IMR-90 (cell line): Measurements from ENCODE around the gene ADAMTS17. TPM values are rescaled to one million over a fixed set of nuclear protein-coding genes. Genes with fewer than 3 reads are reported as not detected.

Experiments used
- ATAC-seq: fragments of 200-7000 bp; cut with Tn5 transposase; 2 replicates; pipeline ENCODE4 v1.9.1; 2020; ENCODE audit warnings: low read depth, mild to moderate bottlenecking, moderate library complexity
- BruUV-seq: library from RNA; stranded (reverse); fragments of 400-500 nt; replicated peaks from 2 replicates; lab custom pipeline; 2021; lab: Mats Ljungman, UMichigan
- CTCF ChIA-PET: fragments of 300-600 bp; formaldehyde crosslinking; extraction: SDS; loops from one replicate; lab custom pipeline; 2021; ENCODE audit warnings: antibody characterized with exemption; lab: Yijun Ruan, JAX
- POLR2A ChIA-PET: fragments of 300-600 bp; sonication (Branson Sonifier 250); formaldehyde crosslinking; loops from one replicate; lab custom pipeline; 2022; ENCODE audit warnings: antibody characterized with exemption; ENCODE audit not compliant: unreplicated experiment; lab: Charles Lee
- DNase-seq: peaks from one replicate; pipeline ENCODE4 v3.0.0; 2013
- H2AFZ ChIP-seq: replicated peaks from 2 replicates; pipeline ENCODE3; 2013; ENCODE audit warnings: low read length, mild to moderate bottlenecking; ENCODE audit not compliant: poor library complexity
- H2AK5ac ChIP-seq: 2 replicates; pipeline ENCODE4 v1.6.1; 2013; ENCODE audit warnings: low read depth, low read length, inconsistent platforms
- H2AK9ac ChIP-seq: replicated peaks from 2 replicates; pipeline ENCODE3; 2013; ENCODE audit warnings: mild to moderate bottlenecking, low read depth, low read length, moderate library complexity; ENCODE audit not compliant: poor library complexity
- H2BK120ac ChIP-seq: 2 replicates; pipeline ENCODE4 v1.6.1; 2013; ENCODE audit warnings: low read depth, low read length, inconsistent platforms
- H2BK15ac ChIP-seq: 3 replicates; pipeline ENCODE4 v1.6.1; 2013; ENCODE audit warnings: low read depth, low read length, inconsistent platforms
- H2BK20ac ChIP-seq: 2 replicates; pipeline ENCODE4 v1.6.1; 2013; ENCODE audit warnings: low read depth, mild to moderate bottlenecking, inconsistent platforms, low read length, moderate library complexity
- H2BK5ac ChIP-seq: 2 replicates; pipeline ENCODE4 v1.6.1; 2013; ENCODE audit warnings: mild to moderate bottlenecking, low read depth, low read length, inconsistent platforms; ENCODE audit not compliant: poor library complexity, severe bottlenecking
- H3K14ac ChIP-seq: replicated peaks from 2 replicates; pipeline ENCODE4 v1.6.1; 2013; ENCODE audit warnings: low read depth, low read length, inconsistent platforms
- H3K18ac ChIP-seq: 2 replicates; pipeline ENCODE4 v1.6.1; 2013; ENCODE audit warnings: low read depth, low read length, control low read depth
- H3K23ac ChIP-seq: 2 replicates; pipeline ENCODE4 v1.6.1; 2013; ENCODE audit warnings: low read depth, low read length, inconsistent platforms
- H3K27ac ChIP-seq: 2 replicates; pipeline ENCODE4 v1.5.1; 2013; ENCODE audit warnings: mild to moderate bottlenecking, control low read depth, low read length; ENCODE audit not compliant: insufficient read depth
- H3K27me3 ChIP-seq: 2 replicates; pipeline ENCODE4 v1.6.1; 2013; ENCODE audit warnings: low read length; ENCODE audit not compliant: control insufficient read depth, insufficient read depth
- H3K36me3 ChIP-seq: 2 replicates; pipeline ENCODE4 v1.6.1; 2013; ENCODE audit warnings: low read length, mixed read lengths; ENCODE audit not compliant: control insufficient read depth, insufficient read depth
- H3K4ac ChIP-seq: 2 replicates; pipeline ENCODE4 v1.6.1; 2013; ENCODE audit warnings: low read depth, low read length, inconsistent platforms
- H3K4me1 ChIP-seq: 2 replicates; pipeline ENCODE4 v1.6.1; 2013; ENCODE audit warnings: low read length, mixed read lengths; ENCODE audit not compliant: control insufficient read depth, insufficient read depth
- H3K4me2 ChIP-seq: 2 replicates; pipeline ENCODE4 v1.6.1; 2013; ENCODE audit warnings: low read depth, mild to moderate bottlenecking, control low read depth, low read length, moderate library complexity
- H3K4me3 ChIP-seq: 2 replicates; pipeline ENCODE4 v1.5.1; 2013; ENCODE audit warnings: low read depth, mild to moderate bottlenecking, control low read depth, low read length, moderate library complexity; ENCODE audit not compliant: insufficient read depth
- H3K56ac ChIP-seq: 2 replicates; pipeline ENCODE4 v1.6.1; 2013; ENCODE audit warnings: low read length, inconsistent platforms; ENCODE audit not compliant: insufficient read depth; ENCODE audit errors: extremely low read depth
- H3K79me1 ChIP-seq, 2 experiments: 2 replicates each; pipeline ENCODE4 v1.6.1; 2013; ENCODE audit warnings: low read length in 2 of 2, inconsistent platforms in 1 of 2, low read depth in 1 of 2
- H3K9ac ChIP-seq: 2 replicates; pipeline ENCODE4 v1.6.1; 2013; ENCODE audit warnings: low read depth, low read length, control low read depth
- H3K9me1 ChIP-seq: 2 replicates; pipeline ENCODE4 v1.6.1; 2013; ENCODE audit warnings: low read length, inconsistent platforms; ENCODE audit not compliant: insufficient read depth
- H3K9me3 ChIP-seq: 2 replicates; pipeline ENCODE4 v1.6.1; 2013; ENCODE audit warnings: low read length; ENCODE audit not compliant: control insufficient read depth, insufficient read depth
- H4K20me1 ChIP-seq: 2 replicates; pipeline ENCODE4 v1.6.1; 2013; ENCODE audit warnings: low read length, inconsistent platforms; ENCODE audit not compliant: insufficient read depth
- H4K5ac ChIP-seq: 2 replicates; pipeline ENCODE4 v1.6.1; 2013; ENCODE audit warnings: mild to moderate bottlenecking, low read depth, low read length, control low read depth
- H4K8ac ChIP-seq, 2 experiments: 2 replicates each; pipeline ENCODE4 v1.6.1; 2013; ENCODE audit warnings: low read depth in 2 of 2, low read length in 2 of 2, control low read depth in 1 of 2, inconsistent platforms in 1 of 2
- H4K91ac ChIP-seq: 2 replicates; pipeline ENCODE4 v1.6.1; 2013; ENCODE audit warnings: low read depth, low read length, inconsistent platforms; ENCODE audit not compliant: insufficient read depth
- MAZ ChIP-seq: IDR thresholded peaks from 2 replicates; pipeline ENCODE4 v1.6.1; 2012; ENCODE audit warnings: low read depth, mild to moderate bottlenecking, low read length, improper control_type of control experiment, moderate library complexity, borderline replicate concordance
- POLR2A ChIP-seq: IDR thresholded peaks from 2 replicates; pipeline ENCODE4 v1.6.1; 2012; ENCODE audit warnings: mild to moderate bottlenecking, low read depth, low read length
- RAD21 ChIP-seq: IDR thresholded peaks from 2 replicates; pipeline ENCODE4 v1.6.1; 2012; ENCODE audit warnings: low read length, improper control_type of control experiment
- WGBS, 2 experiments: methylation state at CpG; one replicate each; pipeline versions ENCODE4 v1.1.5 to v1.1.7; 2013; ENCODE audit warnings: missing lambda C conversion rate in 2 of 2; ENCODE audit not compliant: insufficient read length in 1 of 2; ENCODE audit errors: extremely low coverage in 2 of 2; 5-methylcytosine and 5-hydroxymethylcytosine counted together
- dilution Hi-C: fragments of 300-500 bp; cut with HindIII; formaldehyde crosslinking; loops from one replicate; pipeline ENCODE4 v1.14.3; 2018; ENCODE audit warnings: low sequenced_read_pairs; ENCODE audit not compliant: unreplicated experiment
- in situ Hi-C: fragments of 300-500 bp; cut with MboI; formaldehyde crosslinking; loops from 3 replicates; pipeline ENCODE4 v1.14.3; 2019; ENCODE audit warnings: low sequenced_read_pairs, inconsistent platforms, mixed read lengths
- intact Hi-C: fragments of 100-400 bp; cut with micrococcal nuclease; formaldehyde crosslinking; loops from 2 replicates; pipeline ENCODE4 v1.10.0; 2022
- polyA plus RNA-seq, 3 experiments: library from polyadenylated mRNA; depleted of rRNA; stranded (reverse); fragments of >200 nt; gene quantifications; 2 replicates each; pipeline ENCODE4 v1.2.3, GENCODE V29; 2012; ENCODE audit warnings: low replicate concordance in 1 of 3
- total RNA-seq: library from RNA; depleted of rRNA; stranded (reverse); fragments of >200 nt; gene quantifications from 2 replicates; pipeline ENCODE4 v1.2.3, GENCODE V29; 2012
- TF ChIP-seq, protein P1 (sequence below): conservative IDR thresholded peaks from 2 replicates; pipeline ENCODE4 v1.5.1; 2012; ENCODE audit warnings: mild to moderate bottlenecking, low read depth, low read length, improper control_type of control experiment

The ADAMTS17 gene
- total and polyA plus RNA-seq, 2 of the 4 experiments (the other 2 are of a cell fraction) = 0.03 TPM; not detected in 1

DNA sequence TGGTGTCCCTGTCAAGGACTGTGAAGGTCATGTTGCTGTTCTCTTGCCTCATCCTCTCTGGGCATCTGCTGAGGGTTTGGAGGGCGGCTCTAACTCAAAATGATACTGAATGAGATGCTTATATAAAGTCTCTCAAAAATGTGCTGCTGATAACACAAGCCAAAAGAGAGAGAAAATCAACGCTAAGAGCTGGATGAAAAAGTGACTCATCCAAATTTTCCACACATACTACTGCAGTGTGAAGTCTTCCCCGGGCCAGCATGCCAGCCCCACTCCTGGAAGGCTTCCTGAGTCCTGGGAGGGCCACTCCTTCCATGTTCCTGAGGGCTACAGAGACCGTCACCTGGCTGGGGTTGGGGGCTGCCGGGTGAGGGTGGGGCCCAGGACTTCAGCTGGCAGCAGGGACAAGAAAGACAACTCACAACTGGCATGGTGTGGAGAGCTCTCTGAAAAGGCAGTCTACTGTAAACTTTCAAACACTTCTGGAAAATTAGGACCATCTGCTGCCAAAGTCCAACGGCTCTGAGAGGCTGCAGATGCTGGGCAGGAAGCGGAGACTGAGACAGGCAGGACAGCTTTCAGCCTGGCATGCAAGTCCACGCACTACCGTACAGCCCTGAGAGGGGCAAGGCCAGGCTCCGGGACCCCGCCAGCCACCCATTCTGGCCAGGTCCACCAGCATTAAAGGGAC lies 200.3 kb downstream of the ADAMTS17 start:
- H3K4me3 ChIP-seq = no peak overlapping the region
- no peaks in the 10 kb centered on the region for H4K20me1 ChIP-seq
- no peak overlapping the region for H2AK5ac ChIP-seq
- no peak overlapping the region for H3K27ac ChIP-seq
- TF ChIP-seq MAZ = no peak
- no peak for TF ChIP-seq POLR2A
- TF ChIP-seq, protein P1, sequence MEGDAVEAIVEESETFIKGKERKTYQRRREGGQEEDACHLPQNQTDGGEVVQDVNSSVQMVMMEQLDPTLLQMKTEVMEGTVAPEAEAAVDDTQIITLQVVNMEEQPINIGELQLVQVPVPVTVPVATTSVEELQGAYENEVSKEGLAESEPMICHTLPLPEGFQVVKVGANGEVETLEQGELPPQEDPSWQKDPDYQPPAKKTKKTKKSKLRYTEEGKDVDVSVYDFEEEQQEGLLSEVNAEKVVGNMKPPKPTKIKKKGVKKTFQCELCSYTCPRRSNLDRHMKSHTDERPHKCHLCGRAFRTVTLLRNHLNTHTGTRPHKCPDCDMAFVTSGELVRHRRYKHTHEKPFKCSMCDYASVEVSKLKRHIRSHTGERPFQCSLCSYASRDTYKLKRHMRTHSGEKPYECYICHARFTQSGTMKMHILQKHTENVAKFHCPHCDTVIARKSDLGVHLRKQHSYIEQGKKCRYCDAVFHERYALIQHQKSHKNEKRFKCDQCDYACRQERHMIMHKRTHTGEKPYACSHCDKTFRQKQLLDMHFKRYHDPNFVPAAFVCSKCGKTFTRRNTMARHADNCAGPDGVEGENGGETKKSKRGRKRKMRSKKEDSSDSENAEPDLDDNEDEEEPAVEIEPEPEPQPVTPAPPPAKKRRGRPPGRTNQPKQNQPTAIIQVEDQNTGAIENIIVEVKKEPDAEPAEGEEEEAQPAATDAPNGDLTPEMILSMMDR = no peak
- no peak for TF ChIP-seq RAD21
- H3K36me3 ChIP-seq = no peaks in the 10 kb centered on the region
- H2AK9ac ChIP-seq = no peak overlapping the region
- intact Hi-C loops (no loop called here), in situ Hi-C loops (no loop called here), dilution Hi-C loops (no loop called here)
- H3K9me1 ChIP-seq = no peaks in the 10 kb centered on the region
- 22% methylated on average over 2 of the region's 11 CpGs; no CpG with 5 or more reads in 1 of the 2 experiments for WGBS, 2 experiments
- H2BK120ac ChIP-seq = no peak overlapping the region
- no peaks in the 10 kb centered on the region for H3K4me1 ChIP-seq
- no peak for ATAC-seq
- no peak overlapping the region for H2BK20ac ChIP-seq
- no peak overlapping the region for H3K23ac ChIP-seq
- H3K27me3 ChIP-seq = no peaks in the 10 kb centered on the region; the same call in 1 of the 2 replicates
- H2BK5ac ChIP-seq = no peak overlapping the region
- no peak overlapping the region for H3K14ac ChIP-seq
- DNase-seq = no peak
- H2BK15ac ChIP-seq = no peak overlapping the region
- H3K9ac ChIP-seq = no peak overlapping the region
- no peaks in the 10 kb centered on the region for H3K79me1 ChIP-seq
- H3K56ac ChIP-seq = no peak overlapping the region
- ChIA-PET CTCF (no interaction called here), POLR2A (no interaction called here)
- no peaks in the 10 kb centered on the region for H3K9me3 ChIP-seq
- no peak overlapping the region for H4K8ac ChIP-seq
- no peak overlapping the region for H3K4ac ChIP-seq
- no peak overlapping the region for H4K91ac ChIP-seq
- H2AFZ ChIP-seq = no peak overlapping the region
- H4K5ac ChIP-seq = no peak overlapping the region
- no peak overlapping the region for H3K18ac ChIP-seq
- no TSS peak for BruUV-seq
- no peak overlapping the region for H3K4me2 ChIP-seq
